M059J (cell line): ENCODE measurements around the gene TFDP2. TPM values are rescaled to one million over a fixed set of nuclear protein-coding genes. Genes with fewer than 3 reads are reported as not detected.
"Not testable (repeated sequence)": the region's sequence is repeated elsewhere in the genome, so short reads cannot be mapped to it uniquely, and the experiment has no call there.

Experiments
- DNase-seq: peaks from one replicate; pipeline ENCODE4 v3.0.0-alpha.2; 2012; ENCODE audit warnings: low read depth
- total RNA-seq: library from RNA; depleted of rRNA; stranded (reverse); fragments of >200 nt; shearing (Covaris generic); gene quantifications from 2 replicates; pipeline ENCODE4 v1.2.3, GENCODE V29; 2014; rRNA removed

TFDP2 gene
- total RNA-seq, 1 experiment from 2014 or later: 91.1 TPM

GRCh38 chr3:141926929-141927328 is 222.4 kb downstream of the TFDP2 start:
- no peak for DNase-seq

DNA sequence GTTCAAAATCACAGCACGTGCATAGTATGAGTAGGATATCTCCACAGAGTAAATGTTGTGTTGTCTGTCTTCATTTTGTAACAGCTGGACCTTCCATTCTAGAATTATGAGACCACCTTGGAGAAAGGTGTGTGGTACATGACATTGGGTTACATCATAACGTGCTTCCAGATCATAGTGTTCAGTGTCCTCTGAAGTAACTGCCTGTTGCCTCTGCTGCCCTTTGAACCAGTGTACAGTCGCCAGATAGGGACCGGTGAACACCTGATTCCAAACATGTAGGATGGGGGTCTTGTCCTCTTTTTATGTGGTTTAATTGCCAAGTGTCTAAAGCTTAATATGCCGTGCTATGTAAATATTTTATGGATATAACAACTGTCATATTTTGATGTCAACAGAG is 223.7 kb downstream of the TFDP2 start:
- not testable (repeated sequence) for DNase-seq

- no peak for DNase-seq
Measured at GRCh38 chr3:141921316-141921715, 228.0 kb downstream of the TFDP2 start.

DNA sequence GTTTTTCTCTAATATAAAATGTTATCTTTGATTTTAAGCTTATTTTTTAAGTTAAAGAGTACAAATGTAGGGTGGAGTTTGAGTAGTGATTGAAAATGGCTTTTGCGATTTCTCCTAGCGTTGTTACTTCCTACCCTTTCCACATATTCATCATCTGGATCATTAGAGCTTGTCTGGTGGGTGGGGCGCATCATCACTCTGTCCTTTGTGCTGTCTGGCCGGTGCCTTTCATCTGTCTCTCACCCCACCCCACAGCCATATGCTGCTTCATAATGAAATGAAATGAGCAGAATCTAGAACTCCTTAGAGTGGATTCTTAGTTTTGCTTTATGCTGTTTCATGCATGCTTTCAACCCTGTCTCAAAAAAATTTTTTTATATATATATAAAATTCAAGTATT is 228.6 kb downstream of the TFDP2 start:
- no peak for DNase-seq

DNA sequence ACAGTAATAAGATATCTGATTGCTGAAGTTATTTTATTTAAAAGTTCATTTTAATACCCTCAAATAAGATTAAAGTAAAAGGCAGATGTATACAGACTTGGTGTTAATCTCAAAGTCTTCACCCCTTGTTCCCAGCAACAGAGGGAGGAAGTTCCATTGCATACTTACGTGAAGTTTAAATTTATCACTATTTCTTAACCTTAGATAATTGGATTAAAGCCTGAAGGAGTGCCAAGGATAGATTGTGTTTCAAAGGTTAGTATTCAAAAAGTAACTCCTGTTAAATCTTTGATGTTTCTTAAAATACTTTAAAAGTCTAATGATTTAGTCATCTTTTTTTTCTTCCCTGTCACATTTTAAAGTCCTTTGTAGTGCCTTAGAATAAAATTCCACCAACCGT is 233.6 kb downstream of the TFDP2 start:
- DNase-seq: peak; percentile 46

GRCh38 chr3:141915016-141915415 is 234.3 kb downstream of the TFDP2 start:
- DNase-seq: no peak

DNA sequence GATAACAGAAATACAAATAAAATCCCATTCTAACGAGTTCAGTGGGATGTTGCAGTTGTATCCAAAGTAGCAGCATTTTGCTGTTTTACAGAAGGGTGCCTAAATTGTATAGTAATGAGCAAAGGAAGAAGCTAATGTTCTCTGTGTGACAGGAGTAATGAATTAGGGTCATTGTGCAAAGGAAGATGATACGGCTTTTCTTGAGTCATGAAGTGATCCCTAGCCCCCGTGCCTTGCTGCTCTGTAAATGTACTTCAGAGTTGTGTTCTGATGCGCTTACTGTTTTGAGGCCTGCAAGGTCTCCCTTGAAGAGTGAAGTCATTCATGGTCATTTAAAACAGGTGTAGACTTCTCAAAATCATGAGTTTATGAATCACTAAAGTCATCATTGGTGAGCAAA is 235.0 kb downstream of the TFDP2 start:
- no peak for DNase-seq

DNA sequence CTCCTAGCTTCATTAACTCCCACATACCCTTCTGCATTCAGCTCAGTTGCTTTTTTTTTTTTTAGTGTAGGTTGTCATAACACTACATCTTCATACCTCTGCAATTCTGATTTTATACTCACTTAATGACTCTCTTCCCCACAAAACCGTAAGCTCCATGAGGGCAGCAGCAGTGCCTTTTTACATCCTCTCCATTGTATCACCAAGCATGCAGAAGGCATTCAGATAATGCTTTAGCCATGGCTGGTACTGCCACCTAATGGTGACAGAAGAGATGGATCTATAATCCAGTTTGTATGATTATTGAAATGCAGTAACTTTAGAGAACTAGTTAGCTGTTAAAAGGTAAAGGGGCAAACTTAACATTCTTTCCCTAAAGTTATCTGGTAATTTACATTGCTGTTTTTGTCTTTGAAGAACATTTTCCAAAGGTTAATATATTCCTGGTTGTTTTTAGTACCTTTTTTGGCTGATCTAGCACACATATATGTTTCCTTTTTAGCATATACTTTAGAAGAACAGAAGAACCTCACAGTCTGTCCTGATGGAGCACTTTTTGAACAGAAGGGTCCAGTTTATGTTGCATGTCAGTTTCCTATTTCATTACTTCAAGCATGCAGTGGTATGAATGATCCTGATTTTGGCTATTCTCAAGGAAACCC is 236.1 kb downstream of the TFDP2 start:
- peak; percentile 73 for DNase-seq

GRCh38 chr3:141909986-141910385 is 239.4 kb downstream of the TFDP2 start:
- DNase-seq: not testable (repeated sequence)

DNA sequence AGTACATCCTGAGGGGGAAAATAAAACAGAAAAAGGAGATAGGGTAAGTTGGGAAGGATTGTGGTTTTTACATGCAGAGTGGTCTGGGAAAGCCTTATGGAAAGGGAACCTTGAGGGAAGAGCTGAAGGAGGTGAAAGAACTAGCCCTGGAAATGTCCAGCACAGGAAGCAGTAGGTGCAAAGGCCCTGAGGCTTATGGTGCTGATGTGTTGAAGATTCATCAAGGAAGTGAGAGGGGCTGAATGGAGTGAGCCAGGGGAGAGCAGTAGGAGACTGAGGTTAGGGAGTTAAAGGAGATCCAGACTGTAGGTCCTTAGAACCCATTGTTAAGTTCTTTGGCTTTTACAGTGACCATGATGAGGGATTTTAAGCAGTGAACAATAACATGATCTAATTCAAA is 239.9 kb downstream of the TFDP2 start:
- no peak for DNase-seq

GRCh38 chr3:141905129-141905528 is 244.2 kb downstream of the TFDP2 start:
- DNase-seq: peak; percentile 20

- no peak for DNase-seq
Measured at GRCh38 chr3:141904203-141904602, 245.1 kb downstream of the TFDP2 start.

- no peak for DNase-seq
Measured at GRCh38 chr3:141901914-141902313, 247.4 kb downstream of the TFDP2 start.

GRCh38 chr3:141900343-141900742 is 249.0 kb downstream of the TFDP2 start:
- no peak for DNase-seq

- DNase-seq: no peak
Measured at GRCh38 chr3:141898908-141899307, 250.4 kb downstream of the TFDP2 start.

GRCh38 chr3:141895731-141896130 is 253.6 kb downstream of the TFDP2 start:
- no peak for DNase-seq

DNA sequence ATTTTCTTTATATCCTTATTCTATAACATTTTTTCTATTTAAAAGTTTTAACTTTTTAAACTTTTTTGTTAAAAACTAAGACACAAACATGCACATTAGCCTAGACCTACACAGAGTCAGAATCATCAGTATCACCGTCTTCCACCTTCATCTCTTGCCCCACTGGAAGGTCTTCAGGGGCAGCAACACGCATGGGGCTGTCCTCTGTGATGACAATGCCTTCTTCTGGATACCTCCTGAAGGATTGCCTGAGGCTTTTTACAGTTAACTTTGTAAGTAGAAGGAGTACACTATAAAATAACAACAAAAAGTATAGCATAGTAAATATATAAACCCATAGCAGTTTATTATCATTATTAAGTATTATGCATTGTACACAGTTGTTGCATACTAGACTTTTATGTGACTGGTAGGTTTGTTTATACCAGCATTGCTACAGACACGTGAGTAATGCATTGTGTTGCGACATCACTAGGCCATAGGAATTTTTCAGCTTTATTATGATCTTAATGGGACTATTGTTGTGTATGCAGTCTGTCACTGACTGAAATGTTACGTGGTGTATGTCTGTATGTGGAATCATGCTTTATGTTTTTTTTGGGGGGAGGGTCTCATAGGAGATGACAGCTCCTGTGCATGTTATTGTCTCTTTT is 254.7 kb downstream of the TFDP2 start:
- peak; percentile 85 for DNase-seq

Other genes starting within 250 kb of the TFDP2 start
- 5.0 and 14.2 TPM in 2 replicates for gene GK5, start 76.0 kb upstream of the TFDP2 start, total RNA-seq